GM19240 (cell line): Measurements from ENCODE around the gene SPNS1.
"Not testable (repeated sequence)": the region's sequence is repeated elsewhere in the genome, so short reads cannot be mapped to it uniquely, and the experiment has no call there.

Experiments used
- DNase-seq: peaks from one replicate; pipeline ENCODE4 v3.0.0; 2011; ENCODE audit warnings: low spot score; ENCODE audit not compliant: insufficient read length

SPNS1 gene, protein sequence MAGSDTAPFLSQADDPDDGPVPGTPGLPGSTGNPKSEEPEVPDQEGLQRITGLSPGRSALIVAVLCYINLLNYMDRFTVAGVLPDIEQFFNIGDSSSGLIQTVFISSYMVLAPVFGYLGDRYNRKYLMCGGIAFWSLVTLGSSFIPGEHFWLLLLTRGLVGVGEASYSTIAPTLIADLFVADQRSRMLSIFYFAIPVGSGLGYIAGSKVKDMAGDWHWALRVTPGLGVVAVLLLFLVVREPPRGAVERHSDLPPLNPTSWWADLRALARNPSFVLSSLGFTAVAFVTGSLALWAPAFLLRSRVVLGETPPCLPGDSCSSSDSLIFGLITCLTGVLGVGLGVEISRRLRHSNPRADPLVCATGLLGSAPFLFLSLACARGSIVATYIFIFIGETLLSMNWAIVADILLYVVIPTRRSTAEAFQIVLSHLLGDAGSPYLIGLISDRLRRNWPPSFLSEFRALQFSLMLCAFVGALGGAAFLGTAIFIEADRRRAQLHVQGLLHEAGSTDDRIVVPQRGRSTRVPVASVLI

DNA sequence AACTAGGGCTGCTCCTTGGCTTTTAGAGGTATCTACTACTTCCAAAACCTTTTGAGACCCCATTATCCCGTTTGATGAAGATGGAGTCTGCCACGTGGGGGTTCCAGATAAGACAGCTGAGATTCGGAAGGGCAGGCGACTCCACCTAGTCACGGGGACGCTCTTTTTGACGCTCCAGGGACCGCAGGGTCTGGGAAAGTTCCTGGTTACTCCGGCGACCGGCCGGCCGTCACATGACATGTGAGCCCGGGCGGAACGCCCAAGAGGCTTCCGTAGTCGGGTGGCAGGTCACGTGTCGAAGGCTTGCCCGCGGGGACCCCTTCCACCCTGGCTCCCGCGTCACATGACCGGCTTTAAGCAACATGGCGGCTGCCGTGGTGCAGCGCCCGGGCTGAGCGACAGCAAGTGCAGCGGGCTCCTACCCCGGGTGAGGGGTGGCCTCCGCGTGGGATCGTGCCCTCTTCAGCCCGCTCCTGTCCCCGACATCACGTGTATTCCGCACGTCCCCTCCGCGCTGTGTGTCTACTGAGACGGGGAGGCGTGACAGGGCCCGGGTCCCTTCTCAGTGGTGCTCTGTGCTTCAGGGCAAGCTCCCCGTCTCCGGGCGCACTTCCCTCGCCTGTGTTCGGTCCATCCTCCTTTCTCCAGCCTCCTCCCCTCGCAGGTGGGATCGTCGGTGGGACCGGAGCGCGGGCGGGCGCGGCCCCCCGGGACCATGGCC is at the start of gene SPNS1:
Gene SPNS1 (plus strand): TSS at position 342 of the 721 bp plus-strand sequence. CDS start 374 bp downstream, at position 716.
- peak; percentile 94 for DNase-seq

DNA sequence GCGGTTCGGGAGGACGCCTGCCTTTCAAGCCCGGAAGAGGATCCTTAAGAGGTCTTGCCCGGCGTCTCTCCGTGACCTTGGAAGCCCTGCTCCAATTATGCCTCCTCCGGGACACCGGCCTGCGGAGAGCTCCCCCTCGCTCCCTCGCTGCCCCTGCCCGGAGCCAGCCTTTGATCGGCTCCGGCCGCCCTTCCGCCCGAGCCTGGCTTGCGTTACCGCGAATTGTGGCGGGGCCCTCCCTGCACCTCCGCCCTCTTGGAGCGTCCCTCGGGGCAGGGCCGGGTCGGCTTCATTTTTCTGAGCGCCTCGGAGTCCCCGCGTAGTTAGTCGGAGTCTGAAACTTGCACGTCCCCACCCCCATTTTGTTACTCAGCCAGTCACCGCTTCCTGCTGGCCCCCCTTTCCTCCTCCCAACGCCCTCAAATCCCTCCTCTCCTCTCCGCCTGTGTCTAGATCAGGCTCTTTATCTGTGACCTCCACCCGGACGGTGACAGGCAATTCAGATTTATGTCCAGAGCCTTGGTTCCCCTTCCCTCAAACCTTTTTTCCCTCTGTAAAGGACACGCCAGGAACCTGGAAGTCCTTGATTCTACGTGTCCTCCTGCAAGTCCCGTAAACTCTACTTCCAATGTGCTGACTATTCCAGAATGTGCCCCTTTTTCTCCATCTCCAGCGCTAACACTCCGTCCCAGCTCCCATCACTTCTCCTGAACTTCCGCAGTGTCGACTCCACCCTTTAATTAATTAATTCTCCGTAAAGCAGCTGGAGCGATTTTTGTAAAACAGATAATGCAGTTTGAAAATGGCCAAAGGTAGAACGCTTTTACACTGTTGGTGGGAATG is 49.0 kb upstream of the SPNS1 start:
- no peak for DNase-seq

DNA sequence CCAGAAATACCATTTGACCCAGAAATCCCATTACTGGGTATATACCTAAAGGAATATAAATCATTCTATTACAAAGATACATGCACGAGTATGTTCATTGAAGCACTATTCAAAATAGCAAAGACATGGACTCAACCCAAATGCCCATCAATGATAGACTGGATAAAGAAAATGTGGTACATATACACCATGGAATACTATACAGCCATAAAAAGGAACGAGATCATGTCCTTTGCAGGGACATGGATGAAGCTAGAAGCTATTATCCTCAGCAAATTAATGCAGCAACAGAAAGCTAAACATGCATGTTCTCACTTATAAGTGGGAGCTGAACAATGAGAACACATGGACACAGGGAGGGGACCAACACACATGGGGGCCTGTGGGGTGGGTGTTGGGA is 48.3 kb upstream of the SPNS1 start:
- not testable (repeated sequence) for DNase-seq

DNA sequence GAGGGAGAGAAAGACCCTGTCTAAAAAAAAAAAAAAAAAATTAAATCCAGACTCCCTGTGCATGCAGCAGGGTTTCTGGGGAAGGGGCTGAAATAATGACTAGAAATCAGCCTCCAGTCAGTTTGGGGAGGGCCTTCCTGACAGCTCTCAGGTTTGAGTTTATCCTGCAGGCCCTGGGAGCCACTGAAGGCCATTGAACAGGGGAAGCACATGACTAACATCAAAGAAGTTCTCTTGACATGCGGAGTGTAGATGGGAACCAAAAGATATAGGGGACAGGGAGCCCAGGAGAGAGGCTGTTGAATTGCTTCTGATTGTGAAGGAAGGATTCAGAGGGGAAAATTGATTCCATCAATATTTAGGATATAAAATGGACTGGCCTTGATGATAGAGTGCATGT is 46.8 kb upstream of the SPNS1 start:
- DNase-seq: no peak

DNA sequence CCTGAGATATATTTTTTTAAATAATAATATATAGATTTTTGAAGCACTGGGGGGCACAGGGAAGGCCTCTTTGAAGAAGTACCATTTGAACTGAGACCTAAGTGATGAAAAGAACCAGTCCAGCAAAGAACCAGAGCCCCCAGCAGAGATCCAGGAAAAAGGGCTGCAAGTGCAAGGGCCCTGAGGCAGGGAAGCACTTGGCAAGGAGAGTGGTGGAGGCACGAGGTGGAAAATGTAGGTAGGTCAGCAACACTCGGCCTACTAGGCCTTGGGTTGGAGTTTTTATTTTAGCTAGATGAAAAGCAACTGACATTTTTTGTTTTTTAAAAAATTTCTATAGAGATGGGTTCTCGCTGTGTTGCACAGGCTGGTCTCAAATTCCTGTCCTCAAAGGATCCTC is 44.4 kb upstream of the SPNS1 start:
- no peak for DNase-seq

DNA sequence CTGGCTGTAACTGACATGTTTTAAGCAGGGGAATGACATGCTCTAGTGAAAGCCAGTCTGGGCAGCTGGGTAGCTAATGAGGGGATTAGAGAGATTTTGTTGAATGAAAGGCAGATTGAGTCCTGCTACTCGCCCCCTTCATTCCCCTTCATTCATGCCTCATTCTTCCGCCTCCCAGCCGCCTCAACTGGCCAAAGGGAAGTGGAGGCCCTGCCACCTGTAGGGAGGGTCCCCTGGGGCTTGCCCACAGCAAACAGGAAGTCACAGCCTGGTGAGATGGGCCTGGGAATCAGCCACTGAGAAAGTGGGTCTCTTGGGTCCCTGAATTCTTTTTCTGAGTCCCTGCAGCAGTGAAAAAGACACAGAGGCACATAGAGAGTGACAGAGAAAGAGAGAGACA is 43.9 kb upstream of the SPNS1 start:
- no peak for DNase-seq

DNA sequence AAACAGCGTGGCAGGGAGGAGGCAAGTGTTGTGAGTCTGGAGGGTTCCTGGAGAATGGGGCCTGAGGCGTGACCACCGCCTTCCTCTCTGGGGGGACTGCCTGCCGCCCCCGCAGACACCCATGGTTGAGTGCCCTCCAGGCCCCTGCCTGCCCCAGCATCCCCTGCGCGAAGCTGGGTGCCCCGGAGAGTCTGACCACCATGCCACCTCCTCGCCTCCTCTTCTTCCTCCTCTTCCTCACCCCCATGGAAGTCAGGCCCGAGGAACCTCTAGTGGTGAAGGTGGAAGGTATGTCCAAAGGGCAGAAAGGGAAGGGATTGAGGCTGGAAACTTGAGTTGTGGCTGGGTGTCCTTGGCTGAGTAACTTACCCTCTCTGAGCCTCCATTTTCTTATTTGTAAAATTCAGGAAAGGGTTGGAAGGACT is 42.8 kb upstream of the SPNS1 start, which contains the start of gene CD19:
Gene CD19 (plus strand): TSS at position 171 of the 425 bp plus-strand sequence. CDS start 30 bp downstream, at position 201.
- DNase-seq: no peak

DNA sequence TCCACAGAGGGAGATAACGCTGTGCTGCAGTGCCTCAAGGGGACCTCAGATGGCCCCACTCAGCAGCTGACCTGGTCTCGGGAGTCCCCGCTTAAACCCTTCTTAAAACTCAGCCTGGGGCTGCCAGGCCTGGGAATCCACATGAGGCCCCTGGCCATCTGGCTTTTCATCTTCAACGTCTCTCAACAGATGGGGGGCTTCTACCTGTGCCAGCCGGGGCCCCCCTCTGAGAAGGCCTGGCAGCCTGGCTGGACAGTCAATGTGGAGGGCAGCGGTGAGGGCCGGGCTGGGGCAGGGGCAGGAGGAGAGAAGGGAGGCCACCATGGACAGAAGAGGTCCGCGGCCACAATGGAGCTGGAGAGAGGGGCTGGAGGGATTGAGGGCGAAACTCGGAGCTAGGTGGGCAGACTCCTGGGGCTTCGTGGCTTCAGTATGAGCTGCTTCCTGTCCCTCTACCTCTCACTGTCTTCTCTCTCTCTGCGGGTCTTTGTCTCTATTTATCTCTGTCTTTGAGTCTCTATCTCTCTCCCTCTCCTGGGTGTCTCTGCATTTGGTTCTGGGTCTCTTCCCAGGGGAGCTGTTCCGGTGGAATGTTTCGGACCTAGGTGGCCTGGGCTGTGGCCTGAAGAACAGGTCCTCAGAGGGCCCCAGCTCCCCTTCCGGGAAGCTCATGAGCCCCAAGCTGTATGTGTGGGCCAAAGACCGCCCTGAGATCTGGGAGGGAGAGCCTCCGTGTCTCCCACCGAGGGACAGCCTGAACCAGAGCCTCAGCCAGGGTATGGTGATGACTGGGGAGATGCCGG is 42.0 kb upstream of the SPNS1 start:
- no peak for DNase-seq

DNA sequence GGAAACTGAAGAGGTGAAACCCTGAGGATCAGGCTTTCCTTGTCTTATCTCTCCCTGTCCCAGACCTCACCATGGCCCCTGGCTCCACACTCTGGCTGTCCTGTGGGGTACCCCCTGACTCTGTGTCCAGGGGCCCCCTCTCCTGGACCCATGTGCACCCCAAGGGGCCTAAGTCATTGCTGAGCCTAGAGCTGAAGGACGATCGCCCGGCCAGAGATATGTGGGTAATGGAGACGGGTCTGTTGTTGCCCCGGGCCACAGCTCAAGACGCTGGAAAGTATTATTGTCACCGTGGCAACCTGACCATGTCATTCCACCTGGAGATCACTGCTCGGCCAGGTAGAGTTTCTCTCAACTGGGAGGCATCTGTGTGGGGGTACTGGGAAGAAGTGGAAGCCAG is 41.4 kb upstream of the SPNS1 start:
- DNase-seq: no peak

DNA sequence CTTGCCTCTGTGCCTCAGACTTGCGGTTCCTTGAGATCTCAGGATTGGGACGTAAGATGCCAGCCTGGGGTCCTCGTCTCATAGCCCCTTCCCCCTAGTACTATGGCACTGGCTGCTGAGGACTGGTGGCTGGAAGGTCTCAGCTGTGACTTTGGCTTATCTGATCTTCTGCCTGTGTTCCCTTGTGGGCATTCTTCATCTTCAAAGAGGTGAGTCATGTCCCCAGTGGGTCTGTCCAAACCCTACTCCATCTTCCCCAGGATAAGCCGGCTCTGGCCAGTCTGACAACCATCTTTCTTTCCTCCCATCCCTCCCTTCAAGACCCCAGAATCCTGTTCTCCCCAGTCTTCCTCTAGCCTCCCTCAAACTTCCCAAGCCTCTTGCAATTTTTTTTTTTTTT is 39.2 kb upstream of the SPNS1 start:
- no peak for DNase-seq

DNA sequence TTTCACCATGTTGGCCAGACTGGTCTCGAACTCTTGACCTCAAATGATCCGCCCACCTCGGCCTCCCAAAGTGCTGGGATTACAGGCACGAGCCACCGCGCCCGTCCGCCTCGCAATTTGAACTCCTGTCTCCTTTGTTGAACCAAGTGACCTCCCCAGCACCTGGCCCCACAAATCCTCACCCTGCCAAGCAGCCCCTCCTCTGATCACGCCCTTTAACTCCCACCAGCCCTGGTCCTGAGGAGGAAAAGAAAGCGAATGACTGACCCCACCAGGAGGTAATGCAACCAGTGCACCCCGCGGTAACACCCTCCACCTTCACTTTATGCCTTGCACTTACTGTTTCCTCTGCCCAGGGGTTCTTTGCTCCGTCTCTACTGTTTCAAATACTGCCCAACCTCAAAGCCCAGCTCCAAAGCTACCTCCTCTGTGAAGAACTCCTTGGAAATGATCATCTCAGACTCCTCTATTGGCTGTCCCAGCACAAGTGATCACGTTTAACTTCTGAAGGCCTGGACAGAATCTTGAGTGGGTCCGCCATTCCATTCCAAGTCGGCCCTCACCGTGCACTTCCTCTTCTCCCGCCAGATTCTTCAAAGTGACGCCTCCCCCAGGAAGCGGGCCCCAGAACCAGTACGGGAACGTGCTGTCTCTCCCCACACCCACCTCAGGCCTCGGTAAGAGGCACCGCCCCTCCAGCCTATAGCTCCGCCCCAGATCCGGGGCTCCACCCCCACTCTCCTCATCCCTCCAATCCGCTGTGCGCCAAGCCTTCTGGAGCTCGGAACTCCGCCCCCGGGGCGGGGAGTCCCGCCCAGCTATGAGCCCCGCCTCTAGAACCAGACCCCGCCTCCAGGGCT is 38.4 kb upstream of the SPNS1 start:
- DNase-seq: peak; percentile 70

DNA sequence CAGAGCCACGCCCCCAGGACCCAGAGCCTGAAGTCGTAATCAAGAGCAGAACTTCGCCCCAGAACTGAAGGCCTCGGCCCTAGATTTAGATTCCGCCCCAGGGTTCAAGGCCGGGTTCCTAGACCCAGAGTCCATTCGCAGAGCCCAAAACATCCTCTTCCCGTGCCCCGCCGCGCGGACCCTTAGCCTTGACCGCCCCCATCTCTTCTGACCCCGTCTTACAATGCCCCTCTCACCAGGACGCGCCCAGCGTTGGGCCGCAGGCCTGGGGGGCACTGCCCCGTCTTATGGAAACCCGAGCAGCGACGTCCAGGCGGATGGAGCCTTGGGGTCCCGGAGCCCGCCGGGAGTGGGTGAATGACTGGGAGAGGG is 37.8 kb upstream of the SPNS1 start:
- no peak for DNase-seq

DNA sequence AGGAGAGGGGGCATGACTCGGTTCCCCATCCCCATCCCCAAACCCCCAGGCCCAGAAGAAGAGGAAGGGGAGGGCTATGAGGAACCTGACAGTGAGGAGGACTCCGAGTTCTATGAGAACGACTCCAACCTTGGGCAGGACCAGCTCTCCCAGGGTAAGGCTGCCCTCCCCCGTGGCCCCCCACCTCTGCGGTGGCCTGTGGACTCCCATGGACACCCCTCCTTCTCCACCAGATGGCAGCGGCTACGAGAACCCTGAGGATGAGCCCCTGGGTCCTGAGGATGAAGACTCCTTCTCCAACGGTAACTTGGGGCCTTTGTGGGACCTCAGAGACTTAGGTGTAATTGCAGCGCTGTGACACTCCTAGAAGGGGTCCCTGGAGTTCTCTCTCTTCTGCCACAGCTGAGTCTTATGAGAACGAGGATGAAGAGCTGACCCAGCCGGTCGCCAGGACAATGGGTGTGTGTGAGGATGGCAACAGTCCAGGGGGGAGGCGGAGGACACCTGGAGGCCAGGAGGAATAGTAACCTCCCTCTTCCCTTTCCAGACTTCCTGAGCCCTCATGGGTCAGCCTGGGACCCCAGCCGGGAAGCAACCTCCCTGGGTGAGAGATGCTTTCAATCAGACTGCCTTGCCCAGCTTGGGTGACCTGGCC is 37.2 kb upstream of the SPNS1 start:
- DNase-seq: no peak

DNA sequence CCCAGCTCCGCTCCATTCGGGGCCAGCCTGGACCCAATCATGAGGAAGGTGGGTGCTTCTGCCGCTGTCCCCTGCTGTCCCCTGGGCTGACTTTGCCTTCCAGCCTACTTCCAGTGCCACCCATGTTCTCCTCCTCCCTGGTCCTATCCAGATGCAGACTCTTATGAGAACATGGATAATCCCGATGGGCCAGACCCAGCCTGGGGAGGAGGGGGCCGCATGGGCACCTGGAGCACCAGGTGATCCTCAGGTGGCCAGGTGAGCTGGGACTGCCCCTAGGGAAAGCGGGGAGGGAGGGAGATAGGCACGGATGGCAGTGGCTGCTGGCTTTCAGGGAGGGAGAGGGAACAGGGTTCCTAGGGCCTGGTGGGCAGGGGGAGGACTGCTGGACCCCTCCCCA is 35.9 kb upstream of the SPNS1 start:
- no peak for DNase-seq

DNA sequence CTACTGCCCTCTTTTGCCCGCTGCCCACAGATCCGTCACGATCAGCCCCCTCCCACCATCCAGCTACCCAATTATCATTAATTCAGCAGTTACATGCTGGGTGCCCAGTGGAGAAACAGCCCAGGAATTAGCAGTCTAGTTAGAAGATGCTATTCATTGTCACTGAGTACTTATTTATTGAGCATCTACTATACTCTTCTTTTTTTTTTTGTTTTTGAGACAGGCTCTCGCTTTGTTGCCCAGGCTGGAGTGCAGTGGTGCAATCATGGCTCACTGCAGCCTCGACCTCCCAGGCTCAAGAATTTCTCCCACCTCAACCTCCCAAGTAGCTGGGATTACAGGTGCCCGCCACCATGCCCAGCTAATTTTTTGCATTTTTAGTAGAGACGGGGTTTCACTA is 34.8 kb upstream of the SPNS1 start:
- DNase-seq: not testable (repeated sequence)

DNA sequence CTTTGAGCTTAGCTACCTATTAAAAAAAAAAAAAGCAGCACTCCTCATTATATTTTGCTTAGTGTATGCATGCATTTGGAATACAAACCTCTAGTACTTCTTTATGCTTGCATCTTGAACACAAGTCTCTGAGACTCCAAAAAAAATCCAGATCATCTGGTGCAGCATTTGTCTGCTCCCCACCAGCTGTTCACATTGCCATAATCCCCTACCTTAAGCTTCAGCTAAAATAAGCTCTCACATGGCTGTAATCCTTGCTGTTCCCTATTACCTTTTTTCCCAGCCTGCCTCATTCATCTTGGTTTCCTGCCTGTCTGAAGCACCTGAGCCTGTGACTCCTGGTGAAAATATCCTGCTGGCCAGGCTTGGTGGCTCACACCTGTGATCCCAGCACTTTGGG is 31.3 kb upstream of the SPNS1 start:
- no peak for DNase-seq

DNA sequence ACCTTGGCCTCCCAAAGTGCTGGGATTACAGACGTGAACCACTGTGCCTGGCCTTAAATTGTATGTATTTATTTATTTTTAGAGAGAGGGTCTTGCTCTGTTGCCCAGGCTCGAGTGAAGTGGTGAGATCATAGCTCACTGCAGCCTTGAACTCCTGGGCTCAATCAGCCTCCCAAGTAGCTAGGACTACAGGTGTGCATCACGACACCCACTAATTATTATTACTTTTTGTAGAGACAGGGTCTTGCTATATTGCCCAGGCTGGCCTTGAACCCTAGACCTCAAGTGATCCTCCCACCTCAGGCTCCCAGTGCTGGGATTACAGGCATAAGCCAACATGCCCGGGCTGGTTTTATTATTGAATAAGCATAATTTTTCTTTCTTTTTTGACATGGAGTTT is 27.9 kb upstream of the SPNS1 start:
- no peak for DNase-seq

DNA sequence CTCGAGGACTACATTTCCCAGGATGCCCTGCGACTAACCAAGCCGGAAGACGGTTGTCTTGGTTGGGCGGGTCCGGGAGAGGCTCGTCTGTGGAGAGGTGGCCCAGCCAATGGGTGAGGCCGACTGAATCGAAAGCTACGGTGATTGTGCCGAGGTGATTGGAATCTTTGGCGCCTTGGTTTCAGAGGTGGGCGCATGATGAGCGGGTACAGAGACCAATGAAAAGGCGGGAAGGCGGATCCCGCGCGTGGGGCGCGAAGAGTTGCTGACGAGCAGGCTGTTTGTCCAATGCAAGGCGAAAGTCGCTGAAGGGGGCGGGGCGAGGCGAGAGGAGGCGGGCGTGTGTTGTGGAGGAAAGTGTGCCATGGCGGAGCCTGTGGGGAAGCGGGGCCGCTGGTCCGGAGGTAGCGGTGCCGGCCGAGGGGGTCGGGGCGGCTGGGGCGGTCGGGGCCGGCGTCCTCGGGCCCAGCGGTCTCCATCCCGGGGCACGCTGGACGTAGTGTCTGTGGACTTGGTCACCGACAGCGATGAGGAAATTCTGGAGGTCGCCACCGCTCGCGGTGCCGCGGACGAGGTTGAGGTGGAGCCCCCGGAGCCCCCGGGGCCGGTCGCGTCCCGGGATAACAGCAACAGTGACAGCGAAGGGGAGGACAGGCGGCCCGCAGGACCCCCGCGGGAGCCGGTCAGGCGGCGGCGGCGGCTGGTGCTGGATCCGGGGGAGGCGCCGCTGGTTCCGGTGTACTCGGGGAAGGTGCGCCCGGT is 23.7 kb upstream of the SPNS1 start, which contains the start of gene NFATC2IP:
Gene NFATC2IP (plus strand): TSS at position 290 of the 762 bp plus-strand sequence. CDS start 75 bp downstream, at position 365.
- peak; percentile 94 for DNase-seq
